H1 (cell line): ENCODE data around the gene POGZ. TPM values are rescaled to one million over a fixed set of nuclear protein-coding genes. Genes with fewer than 3 reads are reported as not detected.

ENCODE experiments used
- KDM5A ChIP-seq: fragments of 200-600 bp; IDR thresholded peaks from 2 replicates; pipeline ENCODE4 v1.7.1; 2012; ENCODE audit warnings: mild to moderate bottlenecking, low read length, inconsistent platforms, mixed read lengths
- SIX5 ChIP-seq: IDR thresholded peaks from 2 replicates; pipeline ENCODE4 v1.6.1; 2011; ENCODE audit warnings: mild to moderate bottlenecking, low read depth, low read length
- SUZ12 ChIP-seq: fragments of 200-600 bp; sonication (generic); IDR thresholded peaks from 2 replicates; pipeline ENCODE4 v1.6.1; 2012; ENCODE audit warnings: mild to moderate bottlenecking, inconsistent platforms, low read length, moderate library complexity, mixed read lengths
- polyA plus RNA-seq, 7 experiments: library from polyadenylated mRNA; depleted of rRNA in 3 of 7; stranded (reverse) in 5 of 7; unstranded in 2 of 7; fragments of >200 nt in 5 of 7; fragments of 200-250 nt in 2 of 7; gene quantifications; 1 replicate in 5 of 7; 2 replicates in 1 of 7; 4 replicates in 1 of 7; pipeline versions ENCODE4 v1.2.1 to v1.2.3, GENCODE V29; 2011 to 2013; ENCODE audit warnings: missing spikeins in 2 of 7, mixed read lengths in 2 of 7
- total RNA-seq: library from RNA; stranded (reverse); fragmentation: NEBNext Ultra II Directional; extraction: Animal tissue kit (Norgen Biotek cat#: 25700); gene quantifications from 2 replicates; pipeline ENCODE4 v1.2.1, GENCODE V29; 2021
- TF ChIP-seq, protein P1 (sequence below): fragments of 300-600 bp; sonication (generic); IDR thresholded peaks from 2 replicates; pipeline ENCODE4 v1.7.1; 2012; ENCODE audit warnings: low read length, moderate library complexity, mild to moderate bottlenecking, inconsistent platforms; ENCODE audit not compliant: insufficient replicate concordance
- TF ChIP-seq, protein P2 (sequence below): IDR thresholded peaks from 2 replicates; pipeline ENCODE4 v1.6.1; 2012; ENCODE audit warnings: inconsistent platforms

The POGZ gene
- total and polyA plus RNA-seq, 2 of the 8 experiments (the other 6 are each of a cell fraction or from before 2014, with no cell fraction given) = 66.4 to 105 TPM

DNA sequence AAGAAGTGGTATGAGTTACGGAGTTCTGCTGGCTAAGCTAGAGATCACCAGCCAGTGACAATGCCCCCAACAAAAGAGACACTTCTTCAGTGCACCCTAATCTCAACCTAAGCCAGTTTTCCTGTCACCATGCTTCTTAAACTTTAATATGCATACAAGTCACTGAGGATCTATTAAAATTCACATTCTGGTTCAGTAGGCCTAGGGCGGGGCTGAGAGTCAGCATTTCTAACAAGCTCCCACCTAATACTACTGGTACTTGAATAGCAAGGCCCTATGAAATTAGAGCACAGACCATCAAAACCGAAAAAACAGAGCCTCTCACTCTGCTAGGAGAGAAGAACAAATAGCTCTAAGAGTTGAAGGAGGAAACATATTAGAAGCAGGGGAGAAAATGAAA lies 52.0 kb downstream of the POGZ start (continued):
- TF ChIP-seq, protein P1, sequence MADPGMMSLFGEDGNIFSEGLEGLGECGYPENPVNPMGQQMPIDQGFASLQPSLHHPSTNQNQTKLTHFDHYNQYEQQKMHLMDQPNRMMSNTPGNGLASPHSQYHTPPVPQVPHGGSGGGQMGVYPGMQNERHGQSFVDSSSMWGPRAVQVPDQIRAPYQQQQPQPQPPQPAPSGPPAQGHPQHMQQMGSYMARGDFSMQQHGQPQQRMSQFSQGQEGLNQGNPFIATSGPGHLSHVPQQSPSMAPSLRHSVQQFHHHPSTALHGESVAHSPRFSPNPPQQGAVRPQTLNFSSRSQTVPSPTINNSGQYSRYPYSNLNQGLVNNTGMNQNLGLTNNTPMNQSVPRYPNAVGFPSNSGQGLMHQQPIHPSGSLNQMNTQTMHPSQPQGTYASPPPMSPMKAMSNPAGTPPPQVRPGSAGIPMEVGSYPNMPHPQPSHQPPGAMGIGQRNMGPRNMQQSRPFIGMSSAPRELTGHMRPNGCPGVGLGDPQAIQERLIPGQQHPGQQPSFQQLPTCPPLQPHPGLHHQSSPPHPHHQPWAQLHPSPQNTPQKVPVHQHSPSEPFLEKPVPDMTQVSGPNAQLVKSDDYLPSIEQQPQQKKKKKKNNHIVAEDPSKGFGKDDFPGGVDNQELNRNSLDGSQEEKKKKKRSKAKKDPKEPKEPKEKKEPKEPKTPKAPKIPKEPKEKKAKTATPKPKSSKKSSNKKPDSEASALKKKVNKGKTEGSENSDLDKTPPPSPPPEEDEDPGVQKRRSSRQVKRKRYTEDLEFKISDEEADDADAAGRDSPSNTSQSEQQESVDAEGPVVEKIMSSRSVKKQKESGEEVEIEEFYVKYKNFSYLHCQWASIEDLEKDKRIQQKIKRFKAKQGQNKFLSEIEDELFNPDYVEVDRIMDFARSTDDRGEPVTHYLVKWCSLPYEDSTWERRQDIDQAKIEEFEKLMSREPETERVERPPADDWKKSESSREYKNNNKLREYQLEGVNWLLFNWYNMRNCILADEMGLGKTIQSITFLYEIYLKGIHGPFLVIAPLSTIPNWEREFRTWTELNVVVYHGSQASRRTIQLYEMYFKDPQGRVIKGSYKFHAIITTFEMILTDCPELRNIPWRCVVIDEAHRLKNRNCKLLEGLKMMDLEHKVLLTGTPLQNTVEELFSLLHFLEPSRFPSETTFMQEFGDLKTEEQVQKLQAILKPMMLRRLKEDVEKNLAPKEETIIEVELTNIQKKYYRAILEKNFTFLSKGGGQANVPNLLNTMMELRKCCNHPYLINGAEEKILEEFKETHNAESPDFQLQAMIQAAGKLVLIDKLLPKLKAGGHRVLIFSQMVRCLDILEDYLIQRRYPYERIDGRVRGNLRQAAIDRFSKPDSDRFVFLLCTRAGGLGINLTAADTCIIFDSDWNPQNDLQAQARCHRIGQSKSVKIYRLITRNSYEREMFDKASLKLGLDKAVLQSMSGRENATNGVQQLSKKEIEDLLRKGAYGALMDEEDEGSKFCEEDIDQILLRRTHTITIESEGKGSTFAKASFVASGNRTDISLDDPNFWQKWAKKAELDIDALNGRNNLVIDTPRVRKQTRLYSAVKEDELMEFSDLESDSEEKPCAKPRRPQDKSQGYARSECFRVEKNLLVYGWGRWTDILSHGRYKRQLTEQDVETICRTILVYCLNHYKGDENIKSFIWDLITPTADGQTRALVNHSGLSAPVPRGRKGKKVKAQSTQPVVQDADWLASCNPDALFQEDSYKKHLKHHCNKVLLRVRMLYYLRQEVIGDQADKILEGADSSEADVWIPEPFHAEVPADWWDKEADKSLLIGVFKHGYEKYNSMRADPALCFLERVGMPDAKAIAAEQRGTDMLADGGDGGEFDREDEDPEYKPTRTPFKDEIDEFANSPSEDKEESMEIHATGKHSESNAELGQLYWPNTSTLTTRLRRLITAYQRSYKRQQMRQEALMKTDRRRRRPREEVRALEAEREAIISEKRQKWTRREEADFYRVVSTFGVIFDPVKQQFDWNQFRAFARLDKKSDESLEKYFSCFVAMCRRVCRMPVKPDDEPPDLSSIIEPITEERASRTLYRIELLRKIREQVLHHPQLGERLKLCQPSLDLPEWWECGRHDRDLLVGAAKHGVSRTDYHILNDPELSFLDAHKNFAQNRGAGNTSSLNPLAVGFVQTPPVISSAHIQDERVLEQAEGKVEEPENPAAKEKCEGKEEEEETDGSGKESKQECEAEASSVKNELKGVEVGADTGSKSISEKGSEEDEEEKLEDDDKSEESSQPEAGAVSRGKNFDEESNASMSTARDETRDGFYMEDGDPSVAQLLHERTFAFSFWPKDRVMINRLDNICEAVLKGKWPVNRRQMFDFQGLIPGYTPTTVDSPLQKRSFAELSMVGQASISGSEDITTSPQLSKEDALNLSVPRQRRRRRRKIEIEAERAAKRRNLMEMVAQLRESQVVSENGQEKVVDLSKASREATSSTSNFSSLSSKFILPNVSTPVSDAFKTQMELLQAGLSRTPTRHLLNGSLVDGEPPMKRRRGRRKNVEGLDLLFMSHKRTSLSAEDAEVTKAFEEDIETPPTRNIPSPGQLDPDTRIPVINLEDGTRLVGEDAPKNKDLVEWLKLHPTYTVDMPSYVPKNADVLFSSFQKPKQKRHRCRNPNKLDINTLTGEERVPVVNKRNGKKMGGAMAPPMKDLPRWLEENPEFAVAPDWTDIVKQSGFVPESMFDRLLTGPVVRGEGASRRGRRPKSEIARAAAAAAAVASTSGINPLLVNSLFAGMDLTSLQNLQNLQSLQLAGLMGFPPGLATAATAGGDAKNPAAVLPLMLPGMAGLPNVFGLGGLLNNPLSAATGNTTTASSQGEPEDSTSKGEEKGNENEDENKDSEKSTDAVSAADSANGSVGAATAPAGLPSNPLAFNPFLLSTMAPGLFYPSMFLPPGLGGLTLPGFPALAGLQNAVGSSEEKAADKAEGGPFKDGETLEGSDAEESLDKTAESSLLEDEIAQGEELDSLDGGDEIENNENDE = no peak
- TF ChIP-seq SIX5 (no peak), SUZ12 (no peak), KDM5A (no peak)
- TF ChIP-seq, protein P2, sequence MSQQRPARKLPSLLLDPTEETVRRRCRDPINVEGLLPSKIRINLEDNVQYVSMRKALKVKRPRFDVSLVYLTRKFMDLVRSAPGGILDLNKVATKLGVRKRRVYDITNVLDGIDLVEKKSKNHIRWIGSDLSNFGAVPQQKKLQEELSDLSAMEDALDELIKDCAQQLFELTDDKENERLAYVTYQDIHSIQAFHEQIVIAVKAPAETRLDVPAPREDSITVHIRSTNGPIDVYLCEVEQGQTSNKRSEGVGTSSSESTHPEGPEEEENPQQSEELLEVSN = no peak
